Measurements from ENCODE around the gene CCDC194. TPM values are rescaled to one million over a fixed set of nuclear protein-coding genes. Genes with fewer than 3 reads are reported as not detected.

The CCDC194 gene
- total and polyA plus RNA-seq, 2 of the 8 experiments (the other 6 are each of a cell fraction or from before 2014, with no cell fraction given) = 0.33 TPM; not detected in 1

DNA sequence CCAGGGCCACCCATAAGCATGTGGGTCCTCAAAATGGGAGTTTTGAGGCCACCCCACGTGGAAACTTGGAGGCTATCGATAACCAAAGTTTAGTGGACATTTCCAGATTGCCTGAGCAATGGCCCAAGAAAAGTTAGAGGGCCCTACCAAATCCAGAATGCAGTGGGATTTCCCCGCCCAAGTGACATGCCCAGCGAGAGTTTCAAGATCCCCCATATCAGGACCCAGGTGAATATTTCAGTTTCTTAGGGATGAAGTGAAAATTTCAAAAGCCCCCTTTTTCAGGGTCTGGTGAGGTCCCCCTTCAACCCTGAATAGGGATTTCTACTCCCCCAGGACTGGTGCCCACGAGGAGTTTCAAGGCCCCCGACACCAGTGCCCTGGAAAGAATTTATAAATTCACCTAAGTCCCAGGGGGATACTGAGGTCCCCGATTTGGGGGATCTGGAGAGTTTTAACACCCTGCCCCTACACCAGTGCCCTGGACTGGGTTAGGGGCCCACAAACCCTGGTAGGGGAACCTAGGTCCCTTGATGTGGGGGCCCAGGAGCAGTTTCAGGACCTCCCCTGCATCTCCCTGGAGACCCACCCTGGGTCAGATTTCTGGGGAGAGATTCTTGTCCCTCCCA, 10.7 kb upstream of the CCDC194 start:
- CTCF ChIA-PET (ENCODE audit: partially characterized antibody) = interaction anchor here (0.6 to 1.6 kb wide), 7 partner anchors 9 to 540 kb away, joined by 3 to 5 read pairs (median 4); no protein-coding TSS in a partner anchor
- Histone ChIP-seq H2BK120ac (replicated peaks; ENCODE audit: low read depth, low read length) (peak overlapping the region; percentile 27), H2AFZ (ENCODE audit: low read length) (no peak overlapping the region), H2BK5ac (ENCODE audit: low read depth, low read length) (peak overlapping the region; percentile 81; the same call in 1 of the 2 replicates), H3K23ac (ENCODE audit: insufficient read length) (no peak overlapping the region), H3K23me2 (ENCODE audit: low read depth, low read length) (peaks cover 10% of the 10 kb centered on the region; the same call in 1 of the 2 replicates), H3K18ac (ENCODE audit: extremely low read depth, low read length) (peak overlapping the region; percentile 90), H3K36me3 (ENCODE audit: control insufficient read depth in 2 of 4, insufficient read depth in 4 of 4, low read length in 3 of 4) (peaks cover 0 to 12% (median 1%) of the 10 kb centered on the region in 4 experiments; a peak in 3 of 8 replicates), H2BK20ac (ENCODE audit: low read length) (0 out of 2 replicates have a peak overlapping the region, but pooled peaks have one; percentile 72), H2BK15ac (ENCODE audit: low read length) (peak overlapping the region; percentile 81; the same call in 1 of the 2 replicates), H4K20me1 (replicated peaks in 1 of 2; ENCODE audit: control insufficient read depth in 1 of 2, insufficient read depth in 2 of 2, low read length in 2 of 2) (no peaks in the 10 kb centered on the region), H3K27me3 (replicated peaks in 1 of 4; ENCODE audit: control insufficient read depth in 3 of 4, extremely low read depth in 1 of 4, insufficient read depth in 3 of 4, low read length in 3 of 4) (no peaks in the 10 kb centered on the region), H3K56ac (replicated peaks; ENCODE audit: insufficient read length, low read depth, low read length) (peak overlapping the region; percentile 3), H3K4me3 (ENCODE audit: extremely low read depth in 1 of 4, insufficient read depth in 2 of 4, low read depth in 3 of 4, low read length in 4 of 4) (peak overlapping the region; percentile 39 to 75 (median 58); a peak in 7 of 8 replicates), H3K27ac (ENCODE audit: low read depth, low read length) (peak overlapping the region; percentile 81), H3K79me1 (ENCODE audit: low read depth, low read length) (no peaks in the 10 kb centered on the region; the same call in 1 of the 2 replicates), H2AK5ac (ENCODE audit: low read depth, low read length) (peak overlapping the region; percentile 65; the same call in 1 of the 2 replicates), H3K4me1 (replicated peaks in 1 of 4; ENCODE audit: control insufficient read depth in 3 of 4, insufficient read depth in 4 of 4, low read length in 3 of 4) (peaks cover 4 to 23% (median 13%) of the 10 kb centered on the region in 4 experiments), H4K5ac (ENCODE audit: insufficient read length, low read depth, low read length) (peak overlapping the region; percentile 42), H4K91ac (replicated peaks; ENCODE audit: insufficient read length, low read length) (peak overlapping the region; percentile 86), H4K8ac (ENCODE audit: extremely low read depth, insufficient read depth, low read length) (peak overlapping the region; percentile 69), H3K4me2 (ENCODE audit: insufficient read depth in 1 of 2, low read depth in 2 of 2, low read length in 2 of 2) (peak overlapping the region; percentile 77 to 79), H3K9ac (replicated peaks in 1 of 4; ENCODE audit: extremely low read depth in 1 of 4, low read depth in 3 of 4, low read length in 3 of 4) (peak overlapping the region in 3 of 4 experiments; percentile 2 to 58 (median 55); a peak in 4 of 7 replicates), H3K79me2 (ENCODE audit: control insufficient read depth in 1 of 2, insufficient read depth in 2 of 2, low read length in 2 of 2) (peaks cover 0 to 4% of the 10 kb centered on the region in 2 experiments; a peak in 1 of 4 replicates), H3K9me3 (ENCODE audit: insufficient read depth in 2 of 2, low read depth in 1 of 2, low read length in 1 of 2) (no peaks in the 10 kb centered on the region), H3K14ac (ENCODE audit: insufficient read length) (no peak overlapping the region), H3K4ac (replicated peaks; ENCODE audit: insufficient read length, low read depth, low read length) (no peak overlapping the region), H2BK12ac (ENCODE audit: low read depth, low read length) (0 out of 2 replicates have a peak overlapping the region, but pooled peaks have one; percentile 11)
- WGBS, 2 experiments (ENCODE audit: extremely low coverage in 1 of 2, insufficient coverage in 1 of 2, insufficient read length in 1 of 2, insufficient replicate concordance in 2 of 2, low coverage in 1 of 2, low lambda C conversion rate in 2 of 2, missing lambda C conversion rate in 1 of 2) = 92% methylated on average over 7 of the region's 7 CpGs; no CpG with 5 or more reads in 1 of the 2 experiments
- FAIRE-seq (no peak), DNase-seq (ENCODE audit: low read depth in 1 of 2, low spot score in 2 of 2) (no peak)
- TF ChIP-seq BCL11A (IDR thresholded peaks at IDR 0.05; ENCODE audit: low read depth in 2 of 2, low read length in 2 of 2) = no peak
- no peak for TF ChIP-seq JUN (IDR thresholded peaks at IDR 0.05; ENCODE audit: low read depth, low read length)
- TF ChIP-seq TCF12 (IDR thresholded peaks at IDR 0.05; ENCODE audit: low read depth, low read length) = no peak
- no peak for TF ChIP-seq CEBPB (IDR thresholded peaks at IDR 0.05; ENCODE audit: low read depth, low read length)
- no peak for TF ChIP-seq TBP (IDR thresholded peaks at IDR 0.05; ENCODE audit: low read depth, low read length)
- no peak for TF ChIP-seq RBBP5 (IDR thresholded peaks at IDR 0.05; ENCODE audit: borderline replicate concordance, low read depth, low read length)
- POLR2A ChIA-PET (ENCODE audit: partially characterized antibody) = interaction anchor here (0.6 to 4.9 kb wide), 20 partner anchors 8 to 351 kb away, joined by 3 to 44 read pairs (median 4); partner anchors contain the start of genes CCDC194, MVB12A and SLC27A1
